Measurements from ENCODE around the gene NRG2.

Gene NRG2

DNA sequence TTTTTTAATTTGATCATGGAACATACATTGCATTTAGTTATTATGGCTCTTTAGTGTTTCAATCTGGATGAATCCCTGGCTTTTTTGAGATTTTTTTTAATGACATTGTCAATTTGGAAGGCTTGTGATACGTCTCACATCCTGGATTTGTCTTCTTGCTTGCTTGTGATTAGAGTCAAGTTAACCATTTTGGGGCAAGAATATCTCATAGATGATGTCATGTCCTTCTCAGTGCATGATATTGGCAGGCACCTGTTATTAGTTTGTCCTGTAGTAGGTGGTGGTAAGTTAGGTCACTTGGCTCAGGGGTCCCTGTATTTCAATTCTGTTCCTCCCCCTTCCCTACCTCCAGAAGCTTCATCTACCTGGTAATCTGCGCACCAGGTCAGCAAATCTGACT is 244.2 kb downstream of the NRG2 start:
- H3K9me3 ChIP-seq (ENCODE audit: low read depth, low read length) = no peaks in the 10 kb centered on the region
- no peak overlapping the region for H3K27ac ChIP-seq
- no peaks in the 10 kb centered on the region for H3K36me3 ChIP-seq (ENCODE audit: insufficient read depth, low read length)
- H3K9ac ChIP-seq (ENCODE audit: insufficient read length) = no peak overlapping the region
- no peak overlapping the region for H3K4me3 ChIP-seq
- no peak for DNase-seq (ENCODE audit: low read depth, low spot score)
- TF ChIP-seq POLR2AphosphoS5 (IDR thresholded peaks at IDR 0.05; ENCODE audit: borderline replicate concordance, low read depth, low read length) = no peak
- TF ChIP-seq FOXP2 (optimal IDR thresholded peaks at IDR 0.05; ENCODE audit: control extremely low read depth, extremely low read length, insufficient read depth) = no peak
- no peak for TF ChIP-seq EZH2 (IDR thresholded peaks at IDR 0.05)

DNA sequence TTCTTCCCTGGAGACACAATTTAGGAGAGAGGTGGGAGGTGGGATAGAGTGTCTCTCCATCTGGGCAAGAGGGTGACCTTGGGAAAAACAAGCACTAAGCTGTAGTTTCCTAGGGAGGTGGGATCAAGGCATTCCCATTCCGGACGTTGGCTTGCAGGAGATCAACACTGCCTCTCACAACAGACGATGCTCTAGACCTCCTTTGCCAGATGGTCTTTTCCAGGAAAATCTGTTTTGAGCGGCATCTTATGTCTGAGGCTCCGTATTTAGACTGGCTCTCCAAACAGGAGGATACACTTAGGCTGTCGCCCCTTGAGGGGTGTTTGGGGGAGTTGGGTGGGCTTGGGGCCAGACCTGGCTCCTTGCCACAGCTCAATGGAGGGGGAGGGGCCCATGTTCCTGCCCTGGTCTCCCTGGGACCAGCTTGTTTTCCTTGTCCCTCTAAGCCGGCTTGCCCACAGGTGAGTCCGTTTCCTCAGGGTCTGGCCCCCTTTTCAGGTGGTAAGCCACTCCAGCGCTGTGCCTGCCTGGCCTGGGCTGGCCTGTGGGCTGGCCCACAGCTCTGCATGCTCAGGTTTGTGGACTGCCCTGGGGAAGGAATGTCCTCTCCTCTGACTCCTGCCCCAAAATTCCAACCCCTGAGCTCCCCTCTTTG is 245.1 kb downstream of the NRG2 start:
- Histone ChIP-seq H3K9ac (ENCODE audit: insufficient read length) (no peak overlapping the region), H3K9me3 (ENCODE audit: low read depth, low read length) (no peaks in the 10 kb centered on the region), H3K27ac (no peak overlapping the region), H3K36me3 (ENCODE audit: insufficient read depth, low read length) (no peaks in the 10 kb centered on the region), H3K4me3 (no peak overlapping the region)
- no peak for DNase-seq (ENCODE audit: low read depth, low spot score)
- no peak for TF ChIP-seq POLR2AphosphoS5 (IDR thresholded peaks at IDR 0.05; ENCODE audit: borderline replicate concordance, low read depth, low read length)
- TF ChIP-seq FOXP2 (optimal IDR thresholded peaks at IDR 0.05; ENCODE audit: control extremely low read depth, extremely low read length, insufficient read depth) = no peak
- no peak for TF ChIP-seq EZH2 (IDR thresholded peaks at IDR 0.05)

DNA sequence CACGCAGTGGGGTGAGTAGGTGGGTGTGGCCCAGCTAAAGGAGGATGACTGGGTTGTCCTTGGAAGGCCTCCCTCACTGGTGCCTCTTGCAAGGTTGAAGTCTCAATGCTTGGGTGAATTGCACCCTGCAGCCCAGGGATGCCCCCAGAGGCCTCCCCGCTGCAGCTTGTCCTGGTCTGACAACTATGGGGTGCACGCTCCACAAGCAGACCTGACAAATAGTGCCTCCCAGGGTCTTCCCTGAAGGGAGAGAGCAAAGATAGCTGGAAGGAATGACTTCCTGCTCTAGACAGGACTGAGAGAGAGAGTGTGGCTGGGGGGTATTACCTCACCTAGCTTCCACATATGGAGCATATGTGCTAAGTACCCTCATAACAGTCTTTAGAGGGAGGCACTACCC is 245.8 kb downstream of the NRG2 start:
- no peak for TF ChIP-seq POLR2AphosphoS5 (IDR thresholded peaks at IDR 0.05; ENCODE audit: borderline replicate concordance, low read depth, low read length)
- TF ChIP-seq EZH2 (IDR thresholded peaks at IDR 0.05) = no peak
- TF ChIP-seq FOXP2 (optimal IDR thresholded peaks at IDR 0.05; ENCODE audit: control extremely low read depth, extremely low read length, insufficient read depth) = no peak
- DNase-seq (ENCODE audit: low read depth, low spot score) = no peak
- Histone ChIP-seq H3K9me3 (ENCODE audit: low read depth, low read length) (no peaks in the 10 kb centered on the region), H3K36me3 (ENCODE audit: insufficient read depth, low read length) (no peaks in the 10 kb centered on the region), H3K27ac (no peak overlapping the region), H3K4me3 (no peak overlapping the region), H3K9ac (ENCODE audit: insufficient read length) (no peak overlapping the region)

Measured in SK-N-MC (cell line).